ENCODE measurements around the gene PIGR.
"Not testable (repeated sequence)": the region's sequence is repeated elsewhere in the genome, so short reads cannot be mapped to it uniquely, and the experiment has no call there.

PIGR gene

GRCh38 chr1:206931709-206932108, 14.6 kb downstream of the PIGR start:
- DNase-seq, result no peak

- DNase-seq, result no peak
These were observed 16.0 kb downstream of the PIGR start for GRCh38 chr1:206930210-206930798.

GRCh38 chr1:206929524-206929923, 16.7 kb downstream of the PIGR start:
- no peak for DNase-seq

- no peak for DNase-seq
These were observed 20.0 kb downstream of the PIGR start for GRCh38 chr1:206926286-206926685.

GRCh38 chr1:206925106-206925736, 21.0 kb downstream of the PIGR start:
- no peak for DNase-seq

- no peak for DNase-seq
These were observed 21.6 kb downstream of the PIGR start for GRCh38 chr1:206924592-206925105.

- not testable (repeated sequence) for DNase-seq
These were observed 22.2 kb downstream of the PIGR start for GRCh38 chr1:206923961-206924557.

GRCh38 chr1:206923009-206923960, 23.0 kb downstream of the PIGR start:
- DNase-seq, result no peak

- DNase-seq, result no peak
These were observed 23.7 kb downstream of the PIGR start for GRCh38 chr1:206922524-206922923.

- no peak for DNase-seq
These were observed 24.4 kb downstream of the PIGR start, which contains the start of gene FCMR for GRCh38 chr1:206921772-206922265. FCMR (minus strand) TSS chr1:206921941; CDS start chr1:206921854, 87 bp downstream.

- DNase-seq, result no peak
These were observed 28.2 kb downstream of the PIGR start for GRCh38 chr1:206918076-206918475.

- DNase-seq, result no peak
These were observed 30.1 kb downstream of the PIGR start for GRCh38 chr1:206916000-206916709.

- no peak for DNase-seq
These were observed 31.1 kb downstream of the PIGR start for GRCh38 chr1:206915030-206915735.

GRCh38 chr1:206913766-206914537, 32.3 kb downstream of the PIGR start:
- DNase-seq, result no peak

- peak; percentile 89 for DNase-seq
These were observed 33.7 kb downstream of the PIGR start for GRCh38 chr1:206912445-206913095.

GRCh38 chr1:206911064-206911663, 35.1 kb downstream of the PIGR start:
- peak; percentile 39 for DNase-seq

- DNase-seq, result no peak
These were observed 36.4 kb downstream of the PIGR start for GRCh38 chr1:206909883-206910318.

GRCh38 chr1:206909161-206909882, 36.9 kb downstream of the PIGR start:
- peak; percentile 90 for DNase-seq

- no peak for DNase-seq
These were observed 38.2 kb downstream of the PIGR start for GRCh38 chr1:206908038-206908437.
